HG02870 (cell line): ENCODE data around the gene B3GALT5.

Experiments
- ATAC-seq: cut with Tn5 transposase; IDR thresholded peaks from one replicate; pipeline ENCODE4 v1.9.1; 2021; ENCODE audit warnings: mild to moderate bottlenecking, moderate library complexity; ENCODE audit not compliant: unreplicated experiment

Gene B3GALT5

GRCh38 chr21:39602793-39603192, 9.9 kb upstream of the B3GALT5 start:
- ATAC-seq: no peak

GRCh38 chr21:39604951-39605350, 7.8 kb upstream of the B3GALT5 start:
- ATAC-seq: no peak

GRCh38 chr21:39610703-39611102, 2.0 kb upstream of the B3GALT5 start:
- ATAC-seq: no peak

- ATAC-seq: no peak
These were observed 1.1 kb upstream of the B3GALT5 start for GRCh38 chr21:39611551-39612190.

GRCh38 chr21:39613041-39613934, 548 bp downstream of the B3GALT5 start:
- ATAC-seq: no peak

GRCh38 chr21:39616211-39616772, 3.6 kb downstream of the B3GALT5 start:
- no peak for ATAC-seq

- no peak for ATAC-seq
These were observed 8.1 kb downstream of the B3GALT5 start for GRCh38 chr21:39620856-39621255.

- no peak for ATAC-seq
These were observed 12.6 kb downstream of the B3GALT5 start for GRCh38 chr21:39625211-39625895.

- no peak for ATAC-seq
These were observed 15.6 kb downstream of the B3GALT5 start for GRCh38 chr21:39628385-39628784.

- ATAC-seq: no peak
These were observed 17.5 kb downstream of the B3GALT5 start for GRCh38 chr21:39630191-39630591.

GRCh38 chr21:39630827-39631226, 18.1 kb downstream of the B3GALT5 start:
- ATAC-seq: no peak

GRCh38 chr21:39631842-39632562, 19.3 kb downstream of the B3GALT5 start:
- ATAC-seq: no peak

GRCh38 chr21:39632796-39633442, 20.2 kb downstream of the B3GALT5 start:
- no peak for ATAC-seq

GRCh38 chr21:39633770-39634181, 21.0 kb downstream of the B3GALT5 start:
- no peak for ATAC-seq

GRCh38 chr21:39634507-39634906, 21.8 kb downstream of the B3GALT5 start:
- ATAC-seq: no peak

- no peak for ATAC-seq
These were observed 24.6 kb downstream of the B3GALT5 start for GRCh38 chr21:39637197-39637970.

- ATAC-seq: no peak
These were observed 25.2 kb downstream of the B3GALT5 start for GRCh38 chr21:39637971-39638240.

GRCh38 chr21:39638281-39638680, 25.5 kb downstream of the B3GALT5 start:
- no peak for ATAC-seq

GRCh38 chr21:39640754-39641153, 28.0 kb downstream of the B3GALT5 start:
- no peak for ATAC-seq
